ENCODE measurements around the gene PCDH19. TPM values are rescaled to one million over a fixed set of nuclear protein-coding genes. Genes with fewer than 3 reads are reported as not detected.

PCDH19 gene
- total RNA-seq, 1 experiment from 2014 or later, result 0.70 TPM

GRCh38 chrX:100328351-100328750 lies 81.7 kb downstream of the PCDH19 start:
- Mint-ChIP-seq H3K9me3 (ENCODE audit: unreplicated experiment) (no peaks in the 10 kb centered on the region), H3K27me3 (ENCODE audit: insufficient read depth, unreplicated experiment) (peaks cover 84% of the 10 kb centered on the region), H3K4me3 (ENCODE audit: unreplicated experiment) (no peak overlapping the region), H3K27ac (ENCODE audit: low read depth, unreplicated experiment) (no peak overlapping the region), H3K4me1 (ENCODE audit: insufficient read depth, unreplicated experiment) (no peaks in the 10 kb centered on the region), H3K36me3 (ENCODE audit: insufficient read depth, unreplicated experiment) (no peaks in the 10 kb centered on the region)
- CTCF ChIA-PET, result interaction anchor here (0.8 kb wide), 1 partner anchor 9 kb away, joined by 5 read pairs; no protein-coding TSS in a partner anchor
- intact Hi-C loops (cut with micrococcal nuclease), result no loop called here
- no TSS peak for BruUV-seq (replicated peaks)
- TF ChIP-seq, protein P1, sequence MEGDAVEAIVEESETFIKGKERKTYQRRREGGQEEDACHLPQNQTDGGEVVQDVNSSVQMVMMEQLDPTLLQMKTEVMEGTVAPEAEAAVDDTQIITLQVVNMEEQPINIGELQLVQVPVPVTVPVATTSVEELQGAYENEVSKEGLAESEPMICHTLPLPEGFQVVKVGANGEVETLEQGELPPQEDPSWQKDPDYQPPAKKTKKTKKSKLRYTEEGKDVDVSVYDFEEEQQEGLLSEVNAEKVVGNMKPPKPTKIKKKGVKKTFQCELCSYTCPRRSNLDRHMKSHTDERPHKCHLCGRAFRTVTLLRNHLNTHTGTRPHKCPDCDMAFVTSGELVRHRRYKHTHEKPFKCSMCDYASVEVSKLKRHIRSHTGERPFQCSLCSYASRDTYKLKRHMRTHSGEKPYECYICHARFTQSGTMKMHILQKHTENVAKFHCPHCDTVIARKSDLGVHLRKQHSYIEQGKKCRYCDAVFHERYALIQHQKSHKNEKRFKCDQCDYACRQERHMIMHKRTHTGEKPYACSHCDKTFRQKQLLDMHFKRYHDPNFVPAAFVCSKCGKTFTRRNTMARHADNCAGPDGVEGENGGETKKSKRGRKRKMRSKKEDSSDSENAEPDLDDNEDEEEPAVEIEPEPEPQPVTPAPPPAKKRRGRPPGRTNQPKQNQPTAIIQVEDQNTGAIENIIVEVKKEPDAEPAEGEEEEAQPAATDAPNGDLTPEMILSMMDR (IDR thresholded peaks at IDR 0.05; ENCODE audit: unreplicated experiment), result no peak
- DNase-seq (ENCODE audit: unreplicated experiment), result no peak
- POLR2A ChIA-PET, result no interaction called here

DNA sequence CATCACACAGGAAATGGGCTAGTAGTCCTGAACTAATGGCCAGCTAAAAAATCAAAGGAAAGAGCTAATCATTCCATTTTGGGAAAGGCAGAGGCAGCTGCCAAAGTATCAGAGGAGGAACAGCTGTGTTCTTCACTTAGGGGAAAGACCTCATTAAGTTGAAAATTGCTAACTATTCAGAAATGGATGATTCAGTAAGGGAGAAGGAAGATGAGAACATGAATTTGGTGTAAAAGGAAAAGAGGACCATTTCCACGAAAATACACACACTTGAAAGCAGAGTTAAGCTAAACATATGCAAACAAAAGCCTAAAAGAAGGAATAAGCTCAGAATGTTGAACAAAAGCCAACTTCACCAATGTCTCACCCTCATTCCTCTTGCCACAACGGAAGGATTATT lies 90.4 kb downstream of the PCDH19 start:
- POLR2A ChIA-PET, result interaction anchor here (1.3 kb wide), 1 partner anchor 16 kb away, joined by 4 read pairs; no protein-coding TSS in a partner anchor
- intact Hi-C loops (cut with micrococcal nuclease), result no loop called here
- peaks cover 12% of the 10 kb centered on the region for H3K4me1 Mint-ChIP-seq (ENCODE audit: insufficient read depth, unreplicated experiment)
- CTCF ChIA-PET, result no interaction called here
- BruUV-seq (replicated peaks), result no TSS peak
- TF ChIP-seq, protein P1 (IDR thresholded peaks at IDR 0.05; ENCODE audit: unreplicated experiment), result no peak
- no peaks in the 10 kb centered on the region for H3K9me3 Mint-ChIP-seq (ENCODE audit: unreplicated experiment)
- H3K36me3 Mint-ChIP-seq (ENCODE audit: insufficient read depth, unreplicated experiment), result no peaks in the 10 kb centered on the region
- H3K27ac Mint-ChIP-seq (ENCODE audit: low read depth, unreplicated experiment), result no peak overlapping the region
- H3K4me3 Mint-ChIP-seq (ENCODE audit: unreplicated experiment), result no peak overlapping the region
- peaks cover 53% of the 10 kb centered on the region for H3K27me3 Mint-ChIP-seq (ENCODE audit: insufficient read depth, unreplicated experiment)
- peak; percentile 8 for DNase-seq (ENCODE audit: unreplicated experiment)

- no peak overlapping the region for H3K4me3 Mint-ChIP-seq (ENCODE audit: unreplicated experiment)
Measured at GRCh38 chrX:100316987-100317386, 93.1 kb downstream of the PCDH19 start.

DNA sequence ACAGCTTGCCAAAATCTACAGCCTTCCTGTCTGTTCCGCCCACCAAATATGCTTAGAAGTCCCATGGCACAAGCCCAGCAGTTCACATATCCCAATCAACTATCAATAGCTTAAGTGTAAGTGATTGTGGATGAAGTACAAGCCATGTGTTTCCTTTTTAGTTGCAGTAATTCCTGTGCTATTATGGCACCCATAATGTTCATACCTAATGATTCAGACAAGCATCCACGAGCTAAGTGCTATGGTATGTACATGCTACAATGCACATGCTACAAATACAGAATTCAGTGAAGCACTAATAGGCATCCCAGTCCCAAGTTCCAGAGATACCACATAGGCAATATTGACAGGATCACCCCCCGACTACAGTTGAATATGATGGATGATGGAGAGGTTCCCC lies 94.5 kb downstream of the PCDH19 start:
- Mint-ChIP-seq H3K27me3 (ENCODE audit: insufficient read depth, unreplicated experiment) (peaks cover 45% of the 10 kb centered on the region), H3K36me3 (ENCODE audit: insufficient read depth, unreplicated experiment) (no peaks in the 10 kb centered on the region), H3K4me3 (ENCODE audit: unreplicated experiment) (no peak overlapping the region), H3K27ac (ENCODE audit: low read depth, unreplicated experiment) (no peak overlapping the region), H3K9me3 (ENCODE audit: unreplicated experiment) (no peaks in the 10 kb centered on the region), H3K4me1 (ENCODE audit: insufficient read depth, unreplicated experiment) (peaks cover 12% of the 10 kb centered on the region)
- intact Hi-C loops (cut with micrococcal nuclease), result no loop called here
- CTCF ChIA-PET, result interaction anchor here (0.5 to 1.4 kb wide), 3 partner anchors 10 to 108 kb away, joined by 3 read pairs; no protein-coding TSS in a partner anchor
- POLR2A ChIA-PET, result interaction anchor here (0.7 kb wide), 1 partner anchor 22 kb away, joined by 3 read pairs; no protein-coding TSS in a partner anchor
- BruUV-seq (replicated peaks), result no TSS peak
- DNase-seq (ENCODE audit: unreplicated experiment), result no peak
- TF ChIP-seq, protein P1 (IDR thresholded peaks at IDR 0.05; ENCODE audit: unreplicated experiment), result no peak

More at GRCh38 chrX:100316987-100317386, 93.1 kb downstream of the PCDH19 start:
- no peaks in the 10 kb centered on the region for H3K9me3 Mint-ChIP-seq (ENCODE audit: unreplicated experiment)
- intact Hi-C loops (cut with micrococcal nuclease), result no loop called here
- H3K36me3 Mint-ChIP-seq (ENCODE audit: insufficient read depth, unreplicated experiment), result no peaks in the 10 kb centered on the region
- TF ChIP-seq, protein P1 (IDR thresholded peaks at IDR 0.05; ENCODE audit: unreplicated experiment), result no peak
- ChIA-PET CTCF (interaction anchor here (0.6 to 1.1 kb wide), 2 partner anchors 42 to 227 kb away, joined by 3 to 4 read pairs; no protein-coding TSS in a partner anchor), POLR2A (interaction anchor here (0.7 to 0.8 kb wide), 3 partner anchors 10 to 201 kb away, joined by 3 to 4 read pairs (median 3); no protein-coding TSS in a partner anchor)
- peaks cover 52% of the 10 kb centered on the region for H3K27me3 Mint-ChIP-seq (ENCODE audit: insufficient read depth, unreplicated experiment)
- DNase-seq (ENCODE audit: unreplicated experiment), result peak; percentile 66
- H3K4me1 Mint-ChIP-seq (ENCODE audit: insufficient read depth, unreplicated experiment), result peaks cover 12% of the 10 kb centered on the region
- no peak overlapping the region for H3K27ac Mint-ChIP-seq (ENCODE audit: low read depth, unreplicated experiment)
- no TSS peak for BruUV-seq (replicated peaks)
